HL-60/S4 (cell line): ENCODE data around the gene SLFN12.
"Not testable (repeated sequence)": the region's sequence is repeated elsewhere in the genome, so short reads cannot be mapped to it uniquely, and the experiment has no call there.

Experiments used
- in situ Hi-C: fragments of 300-500 bp; cut with MboI; formaldehyde crosslinking; loops from 2 replicates; pipeline ENCODE4 v1.14.3; 2022; ENCODE audit warnings: low sequenced_read_pairs

SLFN12 gene

GRCh38 chr17:35432176-35433074 lies at the start of gene SLFN12:
TSS of gene SLFN12 (minus strand) at chr17:35432500. CDS start at chr17:35423028, 9,472 bp downstream.
- in situ Hi-C loops, result no loop called here

GRCh38 chr17:35479271-35479670 lies 47.0 kb upstream of the SLFN12 start:
- in situ Hi-C loops, result no loop called here

GRCh38 chr17:35477248-35477647 lies 44.9 kb upstream of the SLFN12 start:
- in situ Hi-C loops, result no loop called here

- in situ Hi-C loops, result no loop called here
Observed at GRCh38 chr17:35476283-35476820, 44.1 kb upstream of the SLFN12 start.

- in situ Hi-C loops, result no loop called here
Observed at GRCh38 chr17:35468475-35468874, 36.2 kb upstream of the SLFN12 start.

GRCh38 chr17:35467824-35468223 lies 35.5 kb upstream of the SLFN12 start:
- in situ Hi-C loops, result no loop called here

GRCh38 chr17:35460354-35460851 lies 28.1 kb upstream of the SLFN12 start:
- in situ Hi-C loops, result no loop called here

GRCh38 chr17:35454035-35454434 lies 21.7 kb upstream of the SLFN12 start:
- in situ Hi-C loops, result not testable (repeated sequence)

GRCh38 chr17:35453171-35453570 lies 20.9 kb upstream of the SLFN12 start:
- in situ Hi-C loops, result no loop called here

GRCh38 chr17:35449371-35449931 lies 17.2 kb upstream of the SLFN12 start:
- in situ Hi-C loops, result no loop called here

- in situ Hi-C loops, result no loop called here
Observed at GRCh38 chr17:35448899-35449227, 16.6 kb upstream of the SLFN12 start.

GRCh38 chr17:35448214-35448898 lies 16.1 kb upstream of the SLFN12 start, which contains the start of gene SLFN13:
TSS of gene SLFN13 (minus strand) at chr17:35448766. CDS start at chr17:35445680, 3,086 bp downstream.
- in situ Hi-C loops, result no loop called here

GRCh38 chr17:35447499-35447898 lies 15.2 kb upstream of the SLFN12 start:
- in situ Hi-C loops, result no loop called here

GRCh38 chr17:35438433-35438832 lies 6.1 kb upstream of the SLFN12 start:
- in situ Hi-C loops, result no loop called here

GRCh38 chr17:35433075-35433894 lies 985 bp upstream of the SLFN12 start:
- in situ Hi-C loops, result no loop called here

- in situ Hi-C loops, result no loop called here
Observed at GRCh38 chr17:35429702-35430101, 2.6 kb downstream of the SLFN12 start.

GRCh38 chr17:35428229-35428628 lies 4.1 kb downstream of the SLFN12 start:
- in situ Hi-C loops, result no loop called here

- in situ Hi-C loops, result no loop called here
Observed at GRCh38 chr17:35423761-35424160, 8.5 kb downstream of the SLFN12 start.

- in situ Hi-C loops, result not testable (repeated sequence)
Observed at GRCh38 chr17:35421069-35421468, 11.2 kb downstream of the SLFN12 start.

- in situ Hi-C loops, result no loop called here
Observed at GRCh38 chr17:35416659-35417058, 15.6 kb downstream of the SLFN12 start.
